AG04449 (cell line): Measurements from ENCODE around the gene PRR23E.

Experiments
- CTCF ChIA-PET: fragments of 350-600 bp; formaldehyde crosslinking; extraction: SDS; loops from one replicate; lab custom pipeline; 2021; ENCODE audit warnings: antibody characterized with exemption; lab: Yijun Ruan, JAX
- POLR2A ChIA-PET: fragments of 400-600, 350-600 bp; formaldehyde crosslinking; extraction: SDS; loops from one replicate; lab custom pipeline; 2020; ENCODE audit warnings: antibody characterized with exemption, inconsistent platforms; lab: Yijun Ruan, JAX
- DNase-seq: peaks from one replicate; pipeline ENCODE4 v3.0.0-alpha.2; 2010; ENCODE audit warnings: low read depth, low spot score
- H3K4me3 ChIP-seq: 2 replicates; pipeline ENCODE4 v1.5.1; 2011; ENCODE audit warnings: low read depth, mild to moderate bottlenecking, control low read depth, low read length
- TF ChIP-seq, protein P1 (sequence below): IDR thresholded peaks from one replicate; pipeline ENCODE4 v1.5.1; 2011; ENCODE audit warnings: mild to moderate bottlenecking, moderate library complexity, low read length, control low read depth, inconsistent platforms; ENCODE audit not compliant: insufficient read depth; ENCODE audit errors: missing control alignments

Gene PRR23E, protein sequence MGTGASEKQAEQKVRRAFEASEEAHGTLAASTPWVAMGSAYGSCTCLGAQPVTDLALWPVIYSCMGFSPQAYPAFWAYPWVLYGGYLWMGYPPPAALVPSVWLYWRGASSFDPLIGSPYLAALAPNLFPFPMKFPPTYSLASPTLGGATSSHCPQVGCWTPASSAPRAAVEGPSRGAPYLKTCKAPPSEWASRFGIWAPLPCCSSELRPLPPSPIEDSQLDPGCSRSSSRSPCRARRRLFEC

GRCh38 chr3:127192576-127193232 lies at the start of gene PRR23E:
TSS of gene PRR23E (plus strand) at chr3:127193131. CDS start at chr3:127196686, 3,555 bp downstream.
- CTCF ChIA-PET: no interaction called here
- DNase-seq: no peak
- TF ChIP-seq, protein P1, sequence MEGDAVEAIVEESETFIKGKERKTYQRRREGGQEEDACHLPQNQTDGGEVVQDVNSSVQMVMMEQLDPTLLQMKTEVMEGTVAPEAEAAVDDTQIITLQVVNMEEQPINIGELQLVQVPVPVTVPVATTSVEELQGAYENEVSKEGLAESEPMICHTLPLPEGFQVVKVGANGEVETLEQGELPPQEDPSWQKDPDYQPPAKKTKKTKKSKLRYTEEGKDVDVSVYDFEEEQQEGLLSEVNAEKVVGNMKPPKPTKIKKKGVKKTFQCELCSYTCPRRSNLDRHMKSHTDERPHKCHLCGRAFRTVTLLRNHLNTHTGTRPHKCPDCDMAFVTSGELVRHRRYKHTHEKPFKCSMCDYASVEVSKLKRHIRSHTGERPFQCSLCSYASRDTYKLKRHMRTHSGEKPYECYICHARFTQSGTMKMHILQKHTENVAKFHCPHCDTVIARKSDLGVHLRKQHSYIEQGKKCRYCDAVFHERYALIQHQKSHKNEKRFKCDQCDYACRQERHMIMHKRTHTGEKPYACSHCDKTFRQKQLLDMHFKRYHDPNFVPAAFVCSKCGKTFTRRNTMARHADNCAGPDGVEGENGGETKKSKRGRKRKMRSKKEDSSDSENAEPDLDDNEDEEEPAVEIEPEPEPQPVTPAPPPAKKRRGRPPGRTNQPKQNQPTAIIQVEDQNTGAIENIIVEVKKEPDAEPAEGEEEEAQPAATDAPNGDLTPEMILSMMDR: no peak
- POLR2A ChIA-PET: no interaction called here
- H3K4me3 ChIP-seq: no peak within 1 kb of the TSS

- H3K4me3 ChIP-seq: no peak overlapping the region
- ChIA-PET POLR2A (no interaction called here), CTCF (no interaction called here)
- TF ChIP-seq, protein P1: no peak
- no peak for DNase-seq
Observed at GRCh38 chr3:127143172-127143571, 49.8 kb upstream of the PRR23E start.

- CTCF ChIA-PET: no interaction called here
- TF ChIP-seq, protein P1: no peak
- POLR2A ChIA-PET: no interaction called here
- no peak for DNase-seq
- H3K4me3 ChIP-seq: no peak overlapping the region
Observed at GRCh38 chr3:127144631-127145030, 48.3 kb upstream of the PRR23E start.

GRCh38 chr3:127145266-127145665 lies 47.7 kb upstream of the PRR23E start:
- no peak overlapping the region for H3K4me3 ChIP-seq
- POLR2A ChIA-PET: no interaction called here
- CTCF ChIA-PET: no interaction called here
- DNase-seq: no peak
- TF ChIP-seq, protein P1: no peak

DNA sequence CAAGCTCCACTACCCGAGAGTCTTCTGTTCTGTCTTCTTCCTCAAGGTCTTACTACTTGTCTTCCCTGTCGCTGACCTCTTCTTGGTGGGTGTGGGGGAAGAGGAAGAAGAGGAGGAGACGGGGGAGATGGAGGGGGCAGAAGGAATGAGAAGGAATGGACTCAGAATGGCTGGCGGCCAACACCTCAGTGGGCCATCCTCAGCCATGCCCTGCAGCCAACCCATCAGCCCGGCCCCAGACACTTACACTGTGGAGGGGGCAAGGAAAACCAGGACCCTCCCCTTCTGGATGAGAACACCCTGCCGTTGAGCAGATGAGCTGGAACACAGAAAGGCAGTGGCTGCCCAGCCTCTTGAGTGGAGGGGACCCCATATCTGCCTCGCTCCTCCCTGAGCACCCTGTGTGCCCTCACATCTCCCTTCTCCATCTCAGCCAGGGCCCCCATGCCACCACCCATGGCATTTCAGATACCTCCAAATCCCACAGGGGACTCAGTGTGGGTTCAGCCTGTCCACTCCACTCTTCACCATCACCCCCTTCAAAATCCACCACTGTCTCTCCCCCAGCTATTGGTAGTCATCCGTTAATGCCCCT lies 45.5 kb upstream of the PRR23E start:
- ChIA-PET CTCF (interaction anchor here (1.0 kb wide), 1 partner anchor 9 kb away, joined by 3 read pairs; no protein-coding TSS in a partner anchor), POLR2A (no interaction called here)
- no peak for DNase-seq
- TF ChIP-seq, protein P1: no peak
- no peak overlapping the region for H3K4me3 ChIP-seq

GRCh38 chr3:127149621-127150310 lies 43.2 kb upstream of the PRR23E start:
- TF ChIP-seq, protein P1: no peak
- no peak overlapping the region for H3K4me3 ChIP-seq
- DNase-seq: no peak
- ChIA-PET POLR2A (no interaction called here), CTCF (no interaction called here)
